ENCODE data around the gene NDFIP1. TPM values are rescaled to one million over a fixed set of nuclear protein-coding genes. Genes with fewer than 3 reads are reported as not detected.

Gene NDFIP1
- total RNA-seq, 2 experiments from 2014 or later = 18.7 to 33.1 TPM

DNA sequence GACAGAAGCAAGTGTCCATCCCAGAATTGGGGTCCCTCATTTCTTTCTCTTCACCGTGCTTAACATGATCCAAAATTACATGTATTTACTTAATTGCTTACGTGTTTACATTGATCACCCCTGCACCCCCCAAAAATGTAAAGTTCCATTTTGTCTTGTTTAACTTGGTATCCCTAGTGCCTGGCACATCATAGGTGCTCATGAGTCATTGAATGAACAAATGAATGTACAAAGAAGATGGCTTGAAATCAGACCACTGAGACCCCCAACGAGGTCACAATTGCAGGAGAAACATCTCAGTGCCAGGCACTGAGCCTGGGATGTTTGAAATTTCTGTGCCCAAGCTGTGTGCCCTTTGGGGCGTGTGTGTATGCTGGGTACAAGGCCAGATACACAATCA, 45.2 kb upstream of the NDFIP1 start:
- no peak for DNase-seq (ENCODE audit: low spot score)
- POLR2A ChIA-PET = interaction anchor here (0.7 to 1.3 kb wide), 3 partner anchors 10 to 17 kb away, joined by 3 to 5 read pairs (median 4); no protein-coding TSS in a partner anchor
- intact Hi-C loops (cut with micrococcal nuclease; ENCODE audit: unreplicated experiment) = no loop called here
- H3K4me3 ChIP-seq (ENCODE audit: low read depth, low read length, poor library complexity, severe bottlenecking) = no peak overlapping the region
- H3K79me2 ChIP-seq (ENCODE audit: insufficient read depth, low read depth, low read length) = no peaks in the 10 kb centered on the region
- no peak overlapping the region for H3K27ac ChIP-seq (ENCODE audit: low read depth, low read length, poor library complexity, severe bottlenecking)
- H3K9me2 ChIP-seq (ENCODE audit: insufficient read depth, low read length) = no peaks in the 10 kb centered on the region
- no peak overlapping the region for H3K4me2 ChIP-seq (ENCODE audit: low read length)
- H3K9me3 ChIP-seq (ENCODE audit: low read length) = no peaks in the 10 kb centered on the region
- no peaks in the 10 kb centered on the region for H3K4me1 ChIP-seq (ENCODE audit: insufficient read depth, low read length, poor library complexity, severe bottlenecking)
- H3K36me3 ChIP-seq (ENCODE audit: insufficient read depth, low read length) = no peaks in the 10 kb centered on the region
- H2AFZ ChIP-seq (ENCODE audit: low read length) = no peak overlapping the region
- CTCF ChIA-PET (ENCODE audit: unreplicated experiment) = no interaction called here
- TF ChIP-seq, protein P1, sequence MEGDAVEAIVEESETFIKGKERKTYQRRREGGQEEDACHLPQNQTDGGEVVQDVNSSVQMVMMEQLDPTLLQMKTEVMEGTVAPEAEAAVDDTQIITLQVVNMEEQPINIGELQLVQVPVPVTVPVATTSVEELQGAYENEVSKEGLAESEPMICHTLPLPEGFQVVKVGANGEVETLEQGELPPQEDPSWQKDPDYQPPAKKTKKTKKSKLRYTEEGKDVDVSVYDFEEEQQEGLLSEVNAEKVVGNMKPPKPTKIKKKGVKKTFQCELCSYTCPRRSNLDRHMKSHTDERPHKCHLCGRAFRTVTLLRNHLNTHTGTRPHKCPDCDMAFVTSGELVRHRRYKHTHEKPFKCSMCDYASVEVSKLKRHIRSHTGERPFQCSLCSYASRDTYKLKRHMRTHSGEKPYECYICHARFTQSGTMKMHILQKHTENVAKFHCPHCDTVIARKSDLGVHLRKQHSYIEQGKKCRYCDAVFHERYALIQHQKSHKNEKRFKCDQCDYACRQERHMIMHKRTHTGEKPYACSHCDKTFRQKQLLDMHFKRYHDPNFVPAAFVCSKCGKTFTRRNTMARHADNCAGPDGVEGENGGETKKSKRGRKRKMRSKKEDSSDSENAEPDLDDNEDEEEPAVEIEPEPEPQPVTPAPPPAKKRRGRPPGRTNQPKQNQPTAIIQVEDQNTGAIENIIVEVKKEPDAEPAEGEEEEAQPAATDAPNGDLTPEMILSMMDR (conservative IDR thresholded peaks at IDR 0.05; ENCODE audit: low read length) = no peak
- TF ChIP-seq EZH2phosphoT487 (IDR thresholded peaks at IDR 0.05; ENCODE audit: borderline replicate concordance, low read depth, low read length) = no peak
- BruUV-seq (replicated peaks) = no TSS peak
- H4K20me1 ChIP-seq (ENCODE audit: insufficient read depth, low read length) = no peaks in the 10 kb centered on the region

DNA sequence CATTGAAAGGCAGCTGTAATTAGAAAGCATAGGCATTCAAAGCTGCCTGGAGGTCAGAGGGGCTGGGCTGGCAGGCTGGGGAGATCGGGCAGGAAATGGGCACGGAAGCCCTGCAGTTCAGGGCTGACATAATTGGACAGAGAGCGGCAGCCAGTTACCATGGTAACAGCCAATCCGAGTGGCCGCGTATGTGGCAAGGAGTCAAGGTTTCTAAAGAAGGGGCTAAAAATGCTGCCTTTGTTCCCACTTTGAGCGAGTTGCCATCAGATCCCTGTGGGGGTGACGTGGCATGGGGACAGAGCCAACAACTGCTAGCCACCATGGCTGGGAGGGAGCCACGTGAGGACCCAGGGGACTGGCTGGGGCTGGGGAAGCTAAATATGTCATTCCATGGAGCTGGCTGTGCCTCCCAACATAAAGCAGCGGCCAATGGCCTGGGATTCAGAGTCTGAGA, 44.7 kb upstream of the NDFIP1 start:
- Histone ChIP-seq H3K4me3 (ENCODE audit: low read depth, low read length, poor library complexity, severe bottlenecking) (no peak overlapping the region), H3K36me3 (ENCODE audit: insufficient read depth, low read length) (no peaks in the 10 kb centered on the region), H3K4me2 (ENCODE audit: low read length) (no peak overlapping the region), H3K27ac (ENCODE audit: low read depth, low read length, poor library complexity, severe bottlenecking) (no peak overlapping the region), H3K9me3 (ENCODE audit: low read length) (no peaks in the 10 kb centered on the region), H3K79me2 (ENCODE audit: insufficient read depth, low read depth, low read length) (no peaks in the 10 kb centered on the region), H3K4me1 (ENCODE audit: insufficient read depth, low read length, poor library complexity, severe bottlenecking) (no peaks in the 10 kb centered on the region), H2AFZ (ENCODE audit: low read length) (no peak overlapping the region), H4K20me1 (ENCODE audit: insufficient read depth, low read length) (no peaks in the 10 kb centered on the region), H3K9me2 (ENCODE audit: insufficient read depth, low read length) (no peaks in the 10 kb centered on the region)
- no peak for TF ChIP-seq EZH2phosphoT487 (IDR thresholded peaks at IDR 0.05; ENCODE audit: borderline replicate concordance, low read depth, low read length)
- TF ChIP-seq, protein P1 (conservative IDR thresholded peaks at IDR 0.05; ENCODE audit: low read length) = no peak
- ChIA-PET POLR2A (interaction anchor here (0.6 to 1.3 kb wide), 3 partner anchors 15 to 1348 kb away, joined by 4 to 5 read pairs (median 5); no protein-coding TSS in a partner anchor), CTCF (ENCODE audit: unreplicated experiment) (no interaction called here)
- intact Hi-C loops (cut with micrococcal nuclease; ENCODE audit: unreplicated experiment) = no loop called here
- DNase-seq (ENCODE audit: low spot score) = no peak
- no TSS peak for BruUV-seq (replicated peaks)

DNA sequence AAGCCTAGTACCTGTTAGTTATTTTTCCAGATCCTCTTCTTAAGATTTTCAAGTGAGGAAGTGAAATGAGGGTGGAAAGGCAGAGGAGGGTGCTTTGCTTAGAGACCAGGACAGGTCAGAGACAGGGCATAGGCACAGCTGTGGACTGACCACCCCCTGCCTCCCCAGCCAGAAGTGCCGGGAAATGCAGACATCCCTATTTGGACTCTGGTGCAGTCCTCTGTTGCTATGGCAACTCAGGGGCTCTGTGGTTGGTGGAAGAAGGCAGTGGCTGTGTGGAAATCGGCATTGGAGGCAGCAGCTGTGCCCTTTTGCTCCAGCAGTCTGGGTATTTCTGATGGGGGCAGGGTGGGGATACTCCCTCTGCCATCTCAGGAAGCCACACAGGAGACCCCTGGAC, 43.3 kb upstream of the NDFIP1 start:
- no peaks in the 10 kb centered on the region for H4K20me1 ChIP-seq (ENCODE audit: insufficient read depth, low read length)
- intact Hi-C loops (cut with micrococcal nuclease; ENCODE audit: unreplicated experiment) = no loop called here
- no peaks in the 10 kb centered on the region for H3K9me2 ChIP-seq (ENCODE audit: insufficient read depth, low read length)
- DNase-seq (ENCODE audit: low spot score) = no peak
- H3K27ac ChIP-seq (ENCODE audit: low read depth, low read length, poor library complexity, severe bottlenecking) = no peak overlapping the region
- H2AFZ ChIP-seq (ENCODE audit: low read length) = no peak overlapping the region
- BruUV-seq (replicated peaks) = no TSS peak
- TF ChIP-seq, protein P1 (conservative IDR thresholded peaks at IDR 0.05; ENCODE audit: low read length) = no peak
- TF ChIP-seq EZH2phosphoT487 (IDR thresholded peaks at IDR 0.05; ENCODE audit: borderline replicate concordance, low read depth, low read length) = no peak
- H3K4me3 ChIP-seq (ENCODE audit: low read depth, low read length, poor library complexity, severe bottlenecking) = no peak overlapping the region
- ChIA-PET CTCF (ENCODE audit: unreplicated experiment) (no interaction called here), POLR2A (no interaction called here)
- H3K36me3 ChIP-seq (ENCODE audit: insufficient read depth, low read length) = no peaks in the 10 kb centered on the region
- H3K4me1 ChIP-seq (ENCODE audit: insufficient read depth, low read length, poor library complexity, severe bottlenecking) = no peaks in the 10 kb centered on the region
- no peaks in the 10 kb centered on the region for H3K79me2 ChIP-seq (ENCODE audit: insufficient read depth, low read depth, low read length)
- H3K4me2 ChIP-seq (ENCODE audit: low read length) = no peak overlapping the region
- no peaks in the 10 kb centered on the region for H3K9me3 ChIP-seq (ENCODE audit: low read length)
